HEK293 (cell line): ENCODE measurements around the gene GJC2.

Experiments
- KLF7 ChIP-seq: fragments of 450-650 bp; formaldehyde crosslinking; IDR thresholded peaks from 2 replicates; pipeline ENCODE4 v1.5.1; 2016; ENCODE audit warnings: missing biosample characterization, missing genetic modification characterization, borderline replicate concordance
- TCF7L2 ChIP-seq: IDR thresholded peaks from 2 replicates; pipeline ENCODE4 v1.6.1; 2011; ENCODE audit warnings: low read depth, mild to moderate bottlenecking, inconsistent platforms, low read length, moderate library complexity, borderline replicate concordance
- ZBTB1 ChIP-seq: fragments of 450-650 bp; formaldehyde crosslinking; IDR thresholded peaks from 2 replicates; pipeline ENCODE4 v1.5.1; 2016; ENCODE audit warnings: missing biosample characterization, missing genetic modification characterization
- ZNF791 ChIP-seq: fragments of 450-650 bp; formaldehyde crosslinking; IDR thresholded peaks from 2 replicates; pipeline ENCODE4 v1.5.1; 2016; ENCODE audit warnings: missing biosample characterization, missing genetic modification characterization
- ZNF830 ChIP-seq: fragments of 450-650 bp; IDR thresholded peaks from 2 replicates; pipeline ENCODE4 v1.5.0; 2018; ENCODE audit warnings: missing biosample characterization, missing genetic modification characterization, low read depth, mild to moderate bottlenecking, moderate library complexity
- TF ChIP-seq, protein P1 (sequence below): fragments of 450-650 bp; formaldehyde crosslinking; IDR thresholded peaks from 2 replicates; pipeline ENCODE4 v1.5.1; 2016; ENCODE audit warnings: missing biosample characterization, missing genetic modification characterization
- TF ChIP-seq, protein P2 (sequence below): fragments of 450-650 bp; formaldehyde crosslinking; IDR thresholded peaks from 2 replicates; pipeline ENCODE4 v1.5.1; 2016; ENCODE audit warnings: missing biosample characterization, missing genetic modification characterization
- TF ChIP-seq, protein P3 (sequence below): IDR thresholded peaks from 2 replicates; pipeline ENCODE4 v1.6.1; 2011; ENCODE audit warnings: mild to moderate bottlenecking, low read depth, low read length, borderline replicate concordance
- TF ChIP-seq, protein P4 (sequence below): fragments of 450-650 bp; formaldehyde crosslinking; IDR thresholded peaks from 2 replicates; pipeline ENCODE4 v1.5.0; 2017; ENCODE audit warnings: missing biosample characterization, missing genetic modification characterization, borderline replicate concordance
- TF ChIP-seq, protein P5 (sequence below): fragments of 450-650 bp; formaldehyde crosslinking; IDR thresholded peaks from 2 replicates; pipeline ENCODE4 v1.5.1; 2016; ENCODE audit warnings: missing biosample characterization, missing genetic modification characterization

DNA sequence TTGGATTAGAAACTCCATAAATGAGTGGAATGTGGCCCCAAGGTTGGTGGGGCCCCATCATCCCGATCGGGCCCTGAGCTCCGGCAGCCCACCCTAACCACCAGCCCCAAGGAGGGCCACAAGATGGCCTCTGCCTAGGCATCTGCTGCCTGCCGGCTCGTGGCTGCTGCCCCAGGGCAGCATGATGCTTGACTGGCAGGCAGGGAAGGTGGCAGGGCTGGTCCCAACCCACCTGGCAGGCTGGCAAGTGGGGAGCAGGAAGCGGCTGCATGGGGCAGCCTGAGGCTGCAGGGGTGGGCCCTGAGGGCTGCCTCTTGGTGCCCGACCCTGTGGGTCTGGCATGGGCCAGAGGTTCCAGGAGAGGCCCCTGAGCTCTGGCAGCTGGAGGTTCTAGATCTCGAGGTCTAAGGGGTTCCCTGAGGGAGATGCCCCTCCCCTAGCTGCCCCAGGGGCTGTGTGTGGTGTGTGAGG lies 760 bp upstream of the GJC2 start:
- TF ChIP-seq, protein P1, sequence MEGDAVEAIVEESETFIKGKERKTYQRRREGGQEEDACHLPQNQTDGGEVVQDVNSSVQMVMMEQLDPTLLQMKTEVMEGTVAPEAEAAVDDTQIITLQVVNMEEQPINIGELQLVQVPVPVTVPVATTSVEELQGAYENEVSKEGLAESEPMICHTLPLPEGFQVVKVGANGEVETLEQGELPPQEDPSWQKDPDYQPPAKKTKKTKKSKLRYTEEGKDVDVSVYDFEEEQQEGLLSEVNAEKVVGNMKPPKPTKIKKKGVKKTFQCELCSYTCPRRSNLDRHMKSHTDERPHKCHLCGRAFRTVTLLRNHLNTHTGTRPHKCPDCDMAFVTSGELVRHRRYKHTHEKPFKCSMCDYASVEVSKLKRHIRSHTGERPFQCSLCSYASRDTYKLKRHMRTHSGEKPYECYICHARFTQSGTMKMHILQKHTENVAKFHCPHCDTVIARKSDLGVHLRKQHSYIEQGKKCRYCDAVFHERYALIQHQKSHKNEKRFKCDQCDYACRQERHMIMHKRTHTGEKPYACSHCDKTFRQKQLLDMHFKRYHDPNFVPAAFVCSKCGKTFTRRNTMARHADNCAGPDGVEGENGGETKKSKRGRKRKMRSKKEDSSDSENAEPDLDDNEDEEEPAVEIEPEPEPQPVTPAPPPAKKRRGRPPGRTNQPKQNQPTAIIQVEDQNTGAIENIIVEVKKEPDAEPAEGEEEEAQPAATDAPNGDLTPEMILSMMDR (tag by site-specific recombination) = no peak
- TF ChIP-seq, protein P2, sequence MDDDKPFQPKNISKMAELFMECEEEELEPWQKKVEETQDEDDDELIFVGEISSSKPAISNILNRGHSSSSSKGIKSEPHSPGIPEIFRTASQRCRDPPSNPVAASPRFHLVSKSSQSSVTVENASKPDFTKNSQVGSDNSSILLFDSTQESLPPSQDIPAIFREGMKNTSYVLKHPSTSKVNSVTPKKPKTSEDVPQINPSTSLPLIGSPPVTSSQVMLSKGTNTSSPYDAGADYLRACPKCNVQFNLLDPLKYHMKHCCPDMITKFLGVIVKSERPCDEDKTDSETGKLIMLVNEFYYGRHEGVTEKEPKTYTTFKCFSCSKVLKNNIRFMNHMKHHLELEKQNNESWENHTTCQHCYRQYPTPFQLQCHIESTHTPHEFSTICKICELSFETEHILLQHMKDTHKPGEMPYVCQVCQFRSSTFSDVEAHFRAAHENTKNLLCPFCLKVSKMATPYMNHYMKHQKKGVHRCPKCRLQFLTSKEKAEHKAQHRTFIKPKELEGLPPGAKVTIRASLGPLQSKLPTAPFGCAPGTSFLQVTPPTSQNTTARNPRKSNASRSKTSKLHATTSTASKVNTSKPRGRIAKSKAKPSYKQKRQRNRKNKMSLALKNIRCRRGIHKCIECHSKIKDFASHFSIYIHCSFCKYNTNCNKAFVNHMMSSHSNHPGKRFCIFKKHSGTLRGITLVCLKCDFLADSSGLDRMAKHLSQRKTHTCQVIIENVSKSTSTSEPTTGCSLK (tag by site-specific recombination) = no peak
- TF ChIP-seq ZNF791 (tag by site-specific recombination) (no peak), ZNF830 (no peak), ZBTB1 (tag by site-specific recombination) (no peak), KLF7 (tag by site-specific recombination) (no peak), TCF7L2 (no peak)
- TF ChIP-seq, protein P3, sequence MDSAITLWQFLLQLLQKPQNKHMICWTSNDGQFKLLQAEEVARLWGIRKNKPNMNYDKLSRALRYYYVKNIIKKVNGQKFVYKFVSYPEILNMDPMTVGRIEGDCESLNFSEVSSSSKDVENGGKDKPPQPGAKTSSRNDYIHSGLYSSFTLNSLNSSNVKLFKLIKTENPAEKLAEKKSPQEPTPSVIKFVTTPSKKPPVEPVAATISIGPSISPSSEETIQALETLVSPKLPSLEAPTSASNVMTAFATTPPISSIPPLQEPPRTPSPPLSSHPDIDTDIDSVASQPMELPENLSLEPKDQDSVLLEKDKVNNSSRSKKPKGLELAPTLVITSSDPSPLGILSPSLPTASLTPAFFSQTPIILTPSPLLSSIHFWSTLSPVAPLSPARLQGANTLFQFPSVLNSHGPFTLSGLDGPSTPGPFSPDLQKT = no peak
- TF ChIP-seq, protein P4, sequence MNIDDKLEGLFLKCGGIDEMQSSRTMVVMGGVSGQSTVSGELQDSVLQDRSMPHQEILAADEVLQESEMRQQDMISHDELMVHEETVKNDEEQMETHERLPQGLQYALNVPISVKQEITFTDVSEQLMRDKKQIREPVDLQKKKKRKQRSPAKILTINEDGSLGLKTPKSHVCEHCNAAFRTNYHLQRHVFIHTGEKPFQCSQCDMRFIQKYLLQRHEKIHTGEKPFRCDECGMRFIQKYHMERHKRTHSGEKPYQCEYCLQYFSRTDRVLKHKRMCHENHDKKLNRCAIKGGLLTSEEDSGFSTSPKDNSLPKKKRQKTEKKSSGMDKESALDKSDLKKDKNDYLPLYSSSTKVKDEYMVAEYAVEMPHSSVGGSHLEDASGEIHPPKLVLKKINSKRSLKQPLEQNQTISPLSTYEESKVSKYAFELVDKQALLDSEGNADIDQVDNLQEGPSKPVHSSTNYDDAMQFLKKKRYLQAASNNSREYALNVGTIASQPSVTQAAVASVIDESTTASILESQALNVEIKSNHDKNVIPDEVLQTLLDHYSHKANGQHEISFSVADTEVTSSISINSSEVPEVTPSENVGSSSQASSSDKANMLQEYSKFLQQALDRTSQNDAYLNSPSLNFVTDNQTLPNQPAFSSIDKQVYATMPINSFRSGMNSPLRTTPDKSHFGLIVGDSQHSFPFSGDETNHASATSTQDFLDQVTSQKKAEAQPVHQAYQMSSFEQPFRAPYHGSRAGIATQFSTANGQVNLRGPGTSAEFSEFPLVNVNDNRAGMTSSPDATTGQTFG (tag by site-specific recombination) = no peak
- TF ChIP-seq, protein P5, sequence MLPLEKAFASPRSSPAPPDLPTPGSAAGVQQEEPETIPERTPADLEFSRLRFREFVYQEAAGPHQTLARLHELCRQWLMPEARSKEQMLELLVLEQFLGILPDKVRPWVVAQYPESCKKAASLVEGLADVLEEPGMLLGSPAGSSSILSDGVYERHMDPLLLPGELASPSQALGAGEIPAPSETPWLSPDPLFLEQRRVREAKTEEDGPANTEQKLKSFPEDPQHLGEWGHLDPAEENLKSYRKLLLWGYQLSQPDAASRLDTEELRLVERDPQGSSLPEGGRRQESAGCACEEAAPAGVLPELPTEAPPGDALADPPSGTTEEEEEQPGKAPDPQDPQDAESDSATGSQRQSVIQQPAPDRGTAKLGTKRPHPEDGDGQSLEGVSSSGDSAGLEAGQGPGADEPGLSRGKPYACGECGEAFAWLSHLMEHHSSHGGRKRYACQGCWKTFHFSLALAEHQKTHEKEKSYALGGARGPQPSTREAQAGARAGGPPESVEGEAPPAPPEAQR (tag by site-specific recombination) = no peak
